Neural crest cell (in vitro differentiated cells): ENCODE data around the gene MLC1. TPM values are rescaled to one million over a fixed set of nuclear protein-coding genes. Genes with fewer than 3 reads are reported as not detected.

Experiments used
- DNase-seq: peaks from one replicate; pipeline ENCODE4 v3.0.0; 2021; ENCODE audit warnings: low read depth, mixed read lengths, low spot score
- H3K27ac Mint-ChIP-seq: one replicate; pipeline ENCODE4 v1.8.0; 2021; ENCODE audit warnings: mild to moderate bottlenecking, mixed read lengths; ENCODE audit not compliant: unreplicated experiment
- H3K27me3 Mint-ChIP-seq: 2 replicates; pipeline ENCODE4 v1.8.0; 2021; ENCODE audit warnings: low read depth, mild to moderate bottlenecking, mixed read lengths
- H3K36me3 Mint-ChIP-seq: 2 replicates; pipeline ENCODE4 v1.8.0; 2021; ENCODE audit warnings: low read depth, mild to moderate bottlenecking, mixed read lengths
- H3K4me1 Mint-ChIP-seq: 2 replicates; pipeline ENCODE4 v1.8.0; 2021; ENCODE audit warnings: mixed read lengths
- H3K4me3 Mint-ChIP-seq: one replicate; pipeline ENCODE4 v1.8.0; 2021; ENCODE audit warnings: mild to moderate bottlenecking, mixed read lengths
- H3K9me3 Mint-ChIP-seq: 2 replicates; pipeline ENCODE4 v1.8.0; 2021; ENCODE audit warnings: mixed read lengths
- CTCF ChIP-seq: fragments of 200-600 bp; sonication (generic); conservative IDR thresholded peaks from 2 replicates; pipeline ENCODE4 v1.5.0; 2021; ENCODE audit warnings: antibody characterized with exemption, mild to moderate bottlenecking
- total RNA-seq: library from RNA; stranded (reverse); gene quantifications from 2 replicates; pipeline ENCODE4 v1.2.1, GENCODE V29; 2021

Gene MLC1
- total RNA-seq, 1 donor from 2014 or later, result 3.3 TPM

- DNase-seq, result no peak
- H3K27me3 Mint-ChIP-seq, result peaks cover 13% of the 10 kb centered on the region
- H3K27ac Mint-ChIP-seq, result no peak overlapping the region
- H3K36me3 Mint-ChIP-seq, result no peaks in the 10 kb centered on the region
- H3K4me1 Mint-ChIP-seq, result peaks cover 14% of the 10 kb centered on the region
- no peak overlapping the region for H3K4me3 Mint-ChIP-seq
- H3K9me3 Mint-ChIP-seq, result no peaks in the 10 kb centered on the region
- no peak for TF ChIP-seq CTCF
Measured at GRCh38 chr22:50062509-50063135, 22.6 kb downstream of the MLC1 start.

- peaks cover 14% of the 10 kb centered on the region for H3K4me1 Mint-ChIP-seq
- H3K36me3 Mint-ChIP-seq, result no peaks in the 10 kb centered on the region
- H3K27ac Mint-ChIP-seq, result no peak overlapping the region
- peaks cover 13% of the 10 kb centered on the region for H3K27me3 Mint-ChIP-seq
- no peak for DNase-seq
- H3K9me3 Mint-ChIP-seq, result no peaks in the 10 kb centered on the region
- no peak overlapping the region for H3K4me3 Mint-ChIP-seq
- TF ChIP-seq CTCF, result no peak
Measured at GRCh38 chr22:50061824-50062355, 23.3 kb downstream of the MLC1 start.

- Mint-ChIP-seq H3K4me1 (peaks cover 14% of the 10 kb centered on the region), H3K36me3 (no peaks in the 10 kb centered on the region), H3K4me3 (no peak overlapping the region), H3K27ac (no peak overlapping the region), H3K9me3 (no peaks in the 10 kb centered on the region), H3K27me3 (peaks cover 13% of the 10 kb centered on the region)
- no peak for DNase-seq
- TF ChIP-seq CTCF, result no peak
Measured at GRCh38 chr22:50061141-50061823, 23.9 kb downstream of the MLC1 start.

GRCh38 chr22:50060441-50061140 lies 24.6 kb downstream of the MLC1 start:
- Mint-ChIP-seq H3K27ac (no peak overlapping the region), H3K4me3 (no peak overlapping the region)
- DNase-seq, result no peak

More at GRCh38 chr22:50060441-50061140, 24.6 kb downstream of the MLC1 start:
- Mint-ChIP-seq H3K27me3 (peaks cover 16% of the 10 kb centered on the region), H3K4me1 (peaks cover 14% of the 10 kb centered on the region), H3K36me3 (no peaks in the 10 kb centered on the region), H3K9me3 (no peaks in the 10 kb centered on the region)
- no peak for TF ChIP-seq CTCF
